Activated naive CD8-positive, alpha-beta T cell (primary cell): ENCODE data around the gene KCNJ6.

Experiments
- H3K27ac Mint-ChIP-seq: one replicate; pipeline ENCODE4 v1.8.0; 2021; ENCODE audit warnings: mixed read lengths
- H3K27me3 Mint-ChIP-seq: one replicate; pipeline ENCODE4 v1.8.0; 2021; ENCODE audit warnings: mixed read lengths
- H3K36me3 Mint-ChIP-seq: one replicate; pipeline ENCODE4 v1.8.0; 2021; ENCODE audit warnings: mixed read lengths
- H3K4me1 Mint-ChIP-seq: one replicate; pipeline ENCODE4 v1.8.0; 2021; ENCODE audit warnings: low read depth, mixed read lengths
- H3K4me3 Mint-ChIP-seq: one replicate; pipeline ENCODE4 v1.8.0; 2021; ENCODE audit warnings: mild to moderate bottlenecking, mixed read lengths
- H3K9me3 Mint-ChIP-seq: one replicate; pipeline ENCODE4 v1.8.0; 2021; ENCODE audit warnings: low read depth, mixed read lengths

The KCNJ6 gene

GRCh38 chr21:37699024-37699775 is 217.1 kb downstream of the KCNJ6 start:
- peaks cover 8% of the 10 kb centered on the region for H3K27me3 Mint-ChIP-seq
- H3K9me3 Mint-ChIP-seq, result no peaks in the 10 kb centered on the region
- no peaks in the 10 kb centered on the region for H3K4me1 Mint-ChIP-seq
- H3K27ac Mint-ChIP-seq, result no peak overlapping the region
- H3K4me3 Mint-ChIP-seq, result no peak overlapping the region
- H3K36me3 Mint-ChIP-seq, result no peaks in the 10 kb centered on the region

GRCh38 chr21:37696936-37697335 is 219.3 kb downstream of the KCNJ6 start:
- Mint-ChIP-seq H3K36me3 (no peaks in the 10 kb centered on the region), H3K4me3 (no peak overlapping the region), H3K27me3 (peaks cover 8% of the 10 kb centered on the region), H3K4me1 (no peaks in the 10 kb centered on the region), H3K9me3 (no peaks in the 10 kb centered on the region), H3K27ac (no peak overlapping the region)

DNA sequence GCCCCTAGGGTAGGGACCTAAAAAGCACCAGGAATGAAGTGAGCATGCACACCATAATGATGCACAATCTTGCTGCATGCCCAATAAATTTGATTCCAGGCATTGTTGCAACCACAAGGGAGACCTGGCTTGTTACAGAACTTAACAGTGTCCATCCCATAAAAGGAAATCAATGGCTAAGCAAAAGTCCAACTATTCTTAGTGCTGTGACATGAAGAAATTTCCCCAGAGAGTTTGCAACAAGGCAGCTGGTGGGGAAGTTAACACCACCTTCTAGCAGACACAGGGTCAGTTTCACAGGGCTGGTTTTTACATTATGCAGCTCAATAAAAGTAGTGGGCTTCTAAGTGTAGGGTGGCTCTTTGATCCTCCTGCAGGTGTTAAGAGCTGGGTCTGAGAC is 221.1 kb downstream of the KCNJ6 start:
- no peak overlapping the region for H3K27ac Mint-ChIP-seq
- H3K27me3 Mint-ChIP-seq, result peaks cover 8% of the 10 kb centered on the region
- H3K4me3 Mint-ChIP-seq, result no peak overlapping the region
- H3K36me3 Mint-ChIP-seq, result no peaks in the 10 kb centered on the region
- no peaks in the 10 kb centered on the region for H3K9me3 Mint-ChIP-seq
- no peaks in the 10 kb centered on the region for H3K4me1 Mint-ChIP-seq

DNA sequence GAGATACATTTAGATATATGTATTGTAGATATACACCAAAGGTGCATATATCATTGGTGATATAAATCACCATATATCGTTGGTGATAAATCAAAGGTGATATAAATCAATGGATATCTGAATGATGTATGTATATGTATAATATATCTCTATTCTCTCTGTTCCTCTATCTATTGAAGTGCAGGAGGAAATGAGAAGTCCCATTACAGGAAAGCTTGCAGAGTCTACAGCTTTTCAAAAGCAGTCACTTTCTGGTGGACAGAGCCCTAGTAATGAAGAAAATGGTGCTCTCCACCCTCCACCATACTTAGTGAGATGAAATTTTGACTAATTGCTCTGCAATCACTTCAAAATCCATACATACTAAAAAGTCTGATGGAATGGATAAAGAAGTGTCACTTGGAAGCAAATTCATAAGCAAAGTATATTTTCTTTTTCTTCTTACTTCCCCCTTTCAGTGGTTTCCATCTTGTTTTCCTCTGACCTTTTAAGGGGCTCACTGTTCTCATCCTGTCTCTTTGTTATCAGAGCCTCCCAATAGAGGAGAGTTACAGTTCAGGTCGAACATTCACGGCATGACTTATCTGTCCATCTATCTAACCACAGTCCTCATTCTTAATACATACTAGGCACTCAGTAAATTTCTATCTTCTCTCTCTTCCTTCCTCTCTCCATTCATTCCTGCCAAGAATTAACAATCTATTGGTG is 227.2 kb downstream of the KCNJ6 start:
- no peak overlapping the region for H3K27ac Mint-ChIP-seq
- H3K9me3 Mint-ChIP-seq, result no peaks in the 10 kb centered on the region
- H3K4me3 Mint-ChIP-seq, result no peak overlapping the region
- no peaks in the 10 kb centered on the region for H3K36me3 Mint-ChIP-seq
- peaks cover 3% of the 10 kb centered on the region for H3K27me3 Mint-ChIP-seq
- no peaks in the 10 kb centered on the region for H3K4me1 Mint-ChIP-seq

GRCh38 chr21:37686991-37687810 is 229.1 kb downstream of the KCNJ6 start:
- H3K4me1 Mint-ChIP-seq, result no peaks in the 10 kb centered on the region
- no peaks in the 10 kb centered on the region for H3K9me3 Mint-ChIP-seq
- H3K4me3 Mint-ChIP-seq, result no peak overlapping the region
- peaks cover 4% of the 10 kb centered on the region for H3K27me3 Mint-ChIP-seq
- H3K36me3 Mint-ChIP-seq, result no peaks in the 10 kb centered on the region
- no peak overlapping the region for H3K27ac Mint-ChIP-seq

DNA sequence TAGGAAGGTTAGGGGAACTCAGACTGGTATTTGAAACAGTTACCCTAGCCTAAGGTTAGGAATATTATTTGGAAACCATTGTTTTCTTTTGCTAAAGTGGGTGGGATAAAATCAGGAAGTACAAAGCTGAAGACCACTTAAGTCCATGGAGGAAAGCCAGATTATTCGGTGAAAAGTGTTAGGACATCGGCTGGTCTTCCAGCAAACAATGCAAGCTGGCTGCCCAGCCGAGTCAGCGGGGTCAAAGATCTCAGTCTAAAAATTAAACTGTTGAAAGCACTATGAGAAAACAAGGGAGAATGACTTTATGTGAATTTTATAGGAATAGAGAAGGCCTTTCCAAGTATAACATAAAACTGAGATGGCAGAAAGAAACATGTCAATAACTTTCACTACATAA is 231.7 kb downstream of the KCNJ6 start:
- H3K9me3 Mint-ChIP-seq, result no peaks in the 10 kb centered on the region
- H3K27ac Mint-ChIP-seq, result no peak overlapping the region
- H3K27me3 Mint-ChIP-seq, result peaks cover 12% of the 10 kb centered on the region
- no peaks in the 10 kb centered on the region for H3K36me3 Mint-ChIP-seq
- H3K4me1 Mint-ChIP-seq, result no peaks in the 10 kb centered on the region
- H3K4me3 Mint-ChIP-seq, result no peak overlapping the region

DNA sequence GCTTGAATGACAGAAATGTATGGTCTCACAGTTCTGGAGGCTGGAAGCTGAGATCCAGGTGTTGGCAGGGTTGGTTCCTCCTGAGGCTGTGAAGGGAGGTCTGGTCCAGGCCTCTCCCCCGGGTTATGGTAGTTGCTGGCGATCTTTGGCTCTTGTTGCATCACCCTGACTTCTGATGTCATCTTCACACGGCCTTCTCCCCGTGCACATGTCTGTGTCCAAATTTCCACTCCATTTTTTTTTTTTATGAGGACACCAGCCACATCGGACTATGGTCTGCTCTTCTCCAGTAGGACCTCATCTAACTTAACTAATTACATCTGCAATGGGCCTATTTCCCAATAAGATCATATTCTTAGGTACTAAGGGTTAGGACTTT is 232.2 kb downstream of the KCNJ6 start:
- Mint-ChIP-seq H3K27ac (no peak overlapping the region), H3K36me3 (no peaks in the 10 kb centered on the region), H3K9me3 (no peaks in the 10 kb centered on the region), H3K4me3 (no peak overlapping the region), H3K4me1 (no peaks in the 10 kb centered on the region), H3K27me3 (peaks cover 9% of the 10 kb centered on the region)

- Mint-ChIP-seq H3K27me3 (peaks cover 9% of the 10 kb centered on the region), H3K36me3 (no peaks in the 10 kb centered on the region), H3K4me3 (no peak overlapping the region), H3K27ac (no peak overlapping the region), H3K4me1 (no peaks in the 10 kb centered on the region), H3K9me3 (no peaks in the 10 kb centered on the region)
These were observed 232.7 kb downstream of the KCNJ6 start for GRCh38 chr21:37683396-37684114.

- Mint-ChIP-seq H3K4me3 (no peak overlapping the region), H3K4me1 (no peaks in the 10 kb centered on the region), H3K27ac (no peak overlapping the region), H3K36me3 (no peaks in the 10 kb centered on the region), H3K27me3 (peaks cover 11% of the 10 kb centered on the region), H3K9me3 (no peaks in the 10 kb centered on the region)
These were observed 233.3 kb downstream of the KCNJ6 start for GRCh38 chr21:37682966-37683365.

- Mint-ChIP-seq H3K27me3 (peaks cover 26% of the 10 kb centered on the region), H3K27ac (no peak overlapping the region), H3K4me1 (no peaks in the 10 kb centered on the region), H3K36me3 (no peaks in the 10 kb centered on the region), H3K9me3 (no peaks in the 10 kb centered on the region), H3K4me3 (no peak overlapping the region)
These were observed 239.3 kb downstream of the KCNJ6 start for GRCh38 chr21:37677006-37677405.

DNA sequence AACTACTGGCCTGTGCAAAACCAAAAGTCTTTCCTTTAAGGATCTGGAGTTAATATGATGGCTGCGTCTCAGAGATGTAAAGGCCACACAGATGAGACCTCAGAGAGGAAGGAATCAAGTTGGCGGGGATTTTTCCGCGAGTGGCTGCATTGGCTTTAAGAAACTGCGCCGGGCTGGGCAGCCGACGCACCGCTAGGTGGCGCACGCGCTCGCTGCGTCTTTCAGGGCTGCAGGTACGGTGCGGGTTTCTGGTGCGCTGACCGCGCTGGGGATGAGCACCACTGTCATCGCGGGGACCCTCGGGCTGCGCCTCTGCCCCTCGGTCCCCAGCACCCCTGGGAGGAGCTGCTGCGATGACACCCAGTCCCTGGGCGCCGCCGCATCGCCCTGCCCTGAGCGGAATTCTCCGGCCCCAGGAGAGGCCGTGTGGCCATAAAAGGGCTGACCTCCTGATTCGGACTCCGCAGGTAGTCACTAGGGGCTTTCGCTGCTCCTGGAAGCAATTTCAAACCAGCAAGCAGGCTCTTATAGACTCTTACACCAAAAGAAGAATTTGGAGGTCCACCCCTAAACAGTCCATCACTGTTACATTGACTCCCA is 241.0 kb downstream of the KCNJ6 start:
- H3K36me3 Mint-ChIP-seq, result no peaks in the 10 kb centered on the region
- H3K27ac Mint-ChIP-seq, result no peak overlapping the region
- peaks cover 19% of the 10 kb centered on the region for H3K27me3 Mint-ChIP-seq
- no peaks in the 10 kb centered on the region for H3K4me1 Mint-ChIP-seq
- no peak overlapping the region for H3K4me3 Mint-ChIP-seq
- H3K9me3 Mint-ChIP-seq, result no peaks in the 10 kb centered on the region

DNA sequence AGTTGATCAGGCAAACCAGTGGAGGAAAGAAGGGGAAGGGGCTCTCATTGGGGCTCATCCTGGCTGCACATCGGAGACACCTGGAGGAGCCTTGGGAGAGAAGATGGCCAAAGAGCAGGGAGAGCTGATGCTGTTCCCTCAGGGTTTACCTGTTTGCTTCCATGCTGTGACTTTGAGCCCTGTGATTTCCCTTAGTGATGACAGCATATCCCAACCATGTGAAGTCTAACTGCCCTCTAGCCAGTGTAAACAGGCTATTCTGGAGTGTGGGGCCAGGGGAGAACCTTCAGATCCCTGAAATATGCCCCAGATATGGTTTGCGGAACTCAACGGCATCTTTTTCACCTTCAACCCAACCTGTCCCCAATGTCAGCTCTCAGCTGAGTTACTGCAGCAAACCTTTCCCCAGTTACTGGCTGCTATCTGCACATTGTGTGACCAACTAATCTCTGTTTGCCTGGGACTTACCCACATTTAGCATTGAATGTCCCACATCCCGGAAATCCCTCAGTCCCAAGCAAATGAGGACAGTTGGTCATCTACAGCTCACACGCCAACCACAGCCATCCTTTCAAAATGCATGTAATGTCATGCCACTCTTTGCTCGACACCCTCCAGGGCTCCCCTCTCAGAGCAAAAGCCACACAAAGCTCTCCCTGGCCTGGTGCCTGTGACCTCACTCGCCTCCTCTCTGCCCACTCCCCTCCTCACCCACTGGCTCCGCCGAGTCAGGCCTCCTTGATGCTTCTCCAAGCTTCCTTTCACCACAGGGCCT is 242.3 kb downstream of the KCNJ6 start:
- H3K36me3 Mint-ChIP-seq, result no peaks in the 10 kb centered on the region
- peaks cover 19% of the 10 kb centered on the region for H3K27me3 Mint-ChIP-seq
- no peak overlapping the region for H3K27ac Mint-ChIP-seq
- no peaks in the 10 kb centered on the region for H3K9me3 Mint-ChIP-seq
- H3K4me1 Mint-ChIP-seq, result no peaks in the 10 kb centered on the region
- H3K4me3 Mint-ChIP-seq, result no peak overlapping the region

- H3K36me3 Mint-ChIP-seq, result no peaks in the 10 kb centered on the region
- no peaks in the 10 kb centered on the region for H3K9me3 Mint-ChIP-seq
- H3K27ac Mint-ChIP-seq, result no peak overlapping the region
- H3K4me3 Mint-ChIP-seq, result no peak overlapping the region
- H3K4me1 Mint-ChIP-seq, result no peaks in the 10 kb centered on the region
- peaks cover 14% of the 10 kb centered on the region for H3K27me3 Mint-ChIP-seq
These were observed 244.9 kb downstream of the KCNJ6 start for GRCh38 chr21:37671381-37671780.

GRCh38 chr21:37670883-37671282 is 245.4 kb downstream of the KCNJ6 start:
- H3K4me1 Mint-ChIP-seq, result no peaks in the 10 kb centered on the region
- no peak overlapping the region for H3K4me3 Mint-ChIP-seq
- no peaks in the 10 kb centered on the region for H3K9me3 Mint-ChIP-seq
- no peaks in the 10 kb centered on the region for H3K36me3 Mint-ChIP-seq
- no peak overlapping the region for H3K27ac Mint-ChIP-seq
- H3K27me3 Mint-ChIP-seq, result peaks cover 14% of the 10 kb centered on the region
